Activated CD8-positive, alpha-beta T cell treated with anti-CD3 and anti-CD28 coated beads for 36 hours (primary cell): ENCODE measurements around the gene OR52N2. TPM values are rescaled to one million over a fixed set of nuclear protein-coding genes. Genes with fewer than 3 reads are reported as not detected.

Experiments used
- ATAC-seq: fragments of 200-7000 bp; cut with Tn5 transposase; one replicate; pipeline ENCODE4 v1.10.0; 2021; ENCODE audit warnings: mild to moderate bottlenecking, moderate library complexity
- CTCF ChIA-PET: fragments of 350-600 bp; sonication (Branson Sonifier 250); formaldehyde crosslinking; loops from one replicate; lab custom pipeline; 2021; ENCODE audit warnings: antibody characterized with exemption; lab: Charles Lee
- POLR2A ChIA-PET: fragments of 350-600 bp; sonication (Branson Sonifier 250); formaldehyde crosslinking; loops from one replicate; lab custom pipeline; 2021; ENCODE audit warnings: antibody characterized with exemption; lab: Charles Lee
- DNase-seq: peaks from one replicate; pipeline ENCODE4 v3.0.0-alpha.2; 2020
- H3K27ac Mint-ChIP-seq: one replicate; pipeline ENCODE4 v1.8.0; 2021; ENCODE audit warnings: mild to moderate bottlenecking, mixed read lengths
- H3K27me3 Mint-ChIP-seq: one replicate; pipeline ENCODE4 v1.8.0; 2021; ENCODE audit warnings: mixed read lengths
- H3K36me3 Mint-ChIP-seq: one replicate; pipeline ENCODE4 v1.8.0; 2021; ENCODE audit warnings: low read depth, mixed read lengths
- H3K4me1 Mint-ChIP-seq: one replicate; pipeline ENCODE4 v1.8.0; 2021; ENCODE audit warnings: low read depth, mixed read lengths
- H3K4me3 Mint-ChIP-seq: one replicate; pipeline ENCODE4 v1.8.0; 2021; ENCODE audit warnings: mild to moderate bottlenecking, moderate library complexity, mixed read lengths
- H3K9me3 Mint-ChIP-seq: one replicate; pipeline ENCODE4 v1.8.0; 2021; ENCODE audit warnings: mixed read lengths
- intact Hi-C: fragments of 100-400 bp; cut with micrococcal nuclease; formaldehyde crosslinking; loops from one replicate; pipeline ENCODE4 v1.10.0; 2022
- total RNA-seq, 2 experiments: library from RNA; stranded (reverse); gene quantifications; one replicate each; pipeline ENCODE4 v1.2.3, GENCODE V29; 2021
- TF ChIP-seq, protein P1 (sequence below): fragments of 200-600 bp; IDR thresholded peaks from one replicate; pipeline ENCODE4 v1.8.0; 2022; ENCODE audit warnings: antibody characterized with exemption, mild to moderate bottlenecking

Gene OR52N2
- total RNA-seq = not detected

- Mint-ChIP-seq H3K4me1 (peaks cover 6% of the 10 kb centered on the region), H3K4me3 (peak within 1 kb of the TSS; percentile 85), H3K27me3 (peaks cover 15% of the 10 kb centered on the region), H3K9me3 (peaks cover 5% of the 10 kb centered on the region), H3K27ac (peak within 1 kb of the TSS; percentile 57), H3K36me3 (no peaks in the 10 kb centered on the region)
- intact Hi-C loops = loop anchor here (1.0 to 10.0 kb wide), 3 partner anchors 116 to 684 kb away; no protein-coding TSS in a partner anchor
- DNase-seq (peak; percentile 79), ATAC-seq (peak; percentile 91)
- CTCF ChIA-PET = interaction anchor here (0.9 to 2.0 kb wide), 5 partner anchors 10 to 332 kb away, joined by 3 to 13 read pairs (median 5); partner anchors contain the start of gene TRIM5
- TF ChIP-seq, protein P1, sequence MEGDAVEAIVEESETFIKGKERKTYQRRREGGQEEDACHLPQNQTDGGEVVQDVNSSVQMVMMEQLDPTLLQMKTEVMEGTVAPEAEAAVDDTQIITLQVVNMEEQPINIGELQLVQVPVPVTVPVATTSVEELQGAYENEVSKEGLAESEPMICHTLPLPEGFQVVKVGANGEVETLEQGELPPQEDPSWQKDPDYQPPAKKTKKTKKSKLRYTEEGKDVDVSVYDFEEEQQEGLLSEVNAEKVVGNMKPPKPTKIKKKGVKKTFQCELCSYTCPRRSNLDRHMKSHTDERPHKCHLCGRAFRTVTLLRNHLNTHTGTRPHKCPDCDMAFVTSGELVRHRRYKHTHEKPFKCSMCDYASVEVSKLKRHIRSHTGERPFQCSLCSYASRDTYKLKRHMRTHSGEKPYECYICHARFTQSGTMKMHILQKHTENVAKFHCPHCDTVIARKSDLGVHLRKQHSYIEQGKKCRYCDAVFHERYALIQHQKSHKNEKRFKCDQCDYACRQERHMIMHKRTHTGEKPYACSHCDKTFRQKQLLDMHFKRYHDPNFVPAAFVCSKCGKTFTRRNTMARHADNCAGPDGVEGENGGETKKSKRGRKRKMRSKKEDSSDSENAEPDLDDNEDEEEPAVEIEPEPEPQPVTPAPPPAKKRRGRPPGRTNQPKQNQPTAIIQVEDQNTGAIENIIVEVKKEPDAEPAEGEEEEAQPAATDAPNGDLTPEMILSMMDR = peak; percentile 74
- POLR2A ChIA-PET = no interaction called here
These were observed at the start of gene OR52N2 for GRCh38 chr11:5808500-5809121. Gene OR52N2 (plus strand): TSS chr11:5808924. CDS start chr11:5820336, 11,412 bp downstream.

- H3K9me3 Mint-ChIP-seq = no peaks in the 10 kb centered on the region
- DNase-seq (no peak), ATAC-seq (no peak)
- TF ChIP-seq, protein P1 = no peak
- peaks cover 3% of the 10 kb centered on the region for H3K27me3 Mint-ChIP-seq
- no peak overlapping the region for H3K27ac Mint-ChIP-seq
- intact Hi-C loops = no loop called here
- no peak overlapping the region for H3K4me3 Mint-ChIP-seq
- no peaks in the 10 kb centered on the region for H3K4me1 Mint-ChIP-seq
- POLR2A ChIA-PET = interaction anchor here (0.6 kb wide), 1 partner anchor 68 kb away, joined by 3 read pairs; no protein-coding TSS in a partner anchor
- H3K36me3 Mint-ChIP-seq = no peaks in the 10 kb centered on the region
- CTCF ChIA-PET = no interaction called here
These were observed 41.7 kb upstream of the OR52N2 start for GRCh38 chr11:5767056-5767455.

DNA sequence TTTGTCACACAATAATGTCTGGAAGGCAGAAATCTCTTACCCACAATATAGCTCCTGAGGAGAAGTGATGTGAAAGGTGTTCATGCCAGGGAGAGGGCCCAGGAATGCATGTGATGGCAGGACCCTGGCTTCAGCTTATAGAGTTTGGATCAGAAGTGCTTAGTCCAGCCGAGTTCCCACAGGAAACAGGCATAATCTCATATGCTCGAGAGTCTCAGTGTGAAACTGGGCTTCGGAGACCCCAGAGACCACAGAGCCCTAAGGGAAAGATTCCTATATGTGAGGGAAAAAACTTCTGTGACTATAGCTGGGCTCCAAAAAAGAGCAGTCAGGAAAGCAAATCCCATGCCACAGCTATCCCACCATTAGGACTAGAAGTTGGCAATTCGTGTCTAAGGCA, 25.5 kb upstream of the OR52N2 start, which contains the start of gene OR52N5:
Gene OR52N5 (minus strand): TSS at position 101 of the 400 bp plus-strand sequence. CDS start 4,721 bp downstream, outside the sequence.
- no peak for ATAC-seq
- Mint-ChIP-seq H3K4me1 (no peaks in the 10 kb centered on the region), H3K9me3 (no peaks in the 10 kb centered on the region), H3K27ac (no peak within 1 kb of the TSS), H3K4me3 (no peak within 1 kb of the TSS), H3K36me3 (no peaks in the 10 kb centered on the region), H3K27me3 (peaks cover 5% of the 10 kb centered on the region)
- intact Hi-C loops = no loop called here
- no peak for DNase-seq
- POLR2A ChIA-PET = no interaction called here
- TF ChIP-seq, protein P1 = no peak
- CTCF ChIA-PET = no interaction called here

DNA sequence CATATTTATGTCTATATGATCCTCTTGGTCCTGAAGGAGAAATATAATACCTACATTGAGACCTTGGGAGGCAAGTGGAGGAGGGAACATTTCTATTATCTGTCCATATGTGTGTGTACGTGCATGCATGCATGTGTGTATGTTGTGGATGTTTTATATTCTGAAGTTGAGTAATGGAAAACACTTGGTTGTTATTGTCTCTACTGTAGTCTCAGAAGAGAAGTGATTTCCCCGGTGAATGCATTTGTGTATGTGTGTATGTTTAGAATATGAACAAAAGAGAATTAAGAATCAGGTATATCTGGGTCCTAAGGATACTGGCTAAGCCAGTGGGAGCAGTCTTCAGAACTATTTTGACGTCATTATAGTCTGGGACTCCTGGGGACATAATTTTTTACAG, 17.6 kb upstream of the OR52N2 start, which contains the start of gene OR52N1:
Gene OR52N1 (minus strand): TSS at position 101 of the 400 bp plus-strand sequence. CDS start 2,449 bp downstream, outside the sequence.
- intact Hi-C loops = no loop called here
- ATAC-seq (no peak), DNase-seq (no peak)
- Mint-ChIP-seq H3K27me3 (peaks cover 10% of the 10 kb centered on the region), H3K4me1 (no peaks in the 10 kb centered on the region), H3K27ac (no peak within 1 kb of the TSS), H3K9me3 (no peaks in the 10 kb centered on the region), H3K4me3 (no peak within 1 kb of the TSS), H3K36me3 (no peaks in the 10 kb centered on the region)
- CTCF ChIA-PET = no interaction called here
- TF ChIP-seq, protein P1 = no peak
- POLR2A ChIA-PET = no interaction called here

DNA sequence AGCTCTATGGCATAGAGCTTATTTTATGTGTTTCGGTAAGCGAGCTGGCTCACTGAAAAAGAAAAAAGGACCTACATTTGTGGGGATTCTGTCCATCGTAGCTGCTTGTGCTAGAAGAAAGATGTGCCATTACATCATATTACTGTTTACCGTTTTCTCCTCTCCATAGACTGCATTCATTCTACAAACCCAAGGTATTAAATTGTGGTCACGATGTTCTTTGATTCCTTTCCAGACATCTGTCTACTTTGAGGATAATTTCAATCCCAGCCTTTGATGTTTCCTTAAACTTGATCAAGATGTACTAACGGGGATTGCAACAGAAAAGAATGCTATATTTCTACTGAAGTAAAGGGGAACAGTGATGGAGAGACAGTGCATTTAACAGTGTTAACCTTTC, 12.2 kb upstream of the OR52N2 start:
- no peaks in the 10 kb centered on the region for H3K9me3 Mint-ChIP-seq
- ChIA-PET POLR2A (no interaction called here), CTCF (no interaction called here)
- DNase-seq (no peak), ATAC-seq (no peak)
- no peaks in the 10 kb centered on the region for H3K36me3 Mint-ChIP-seq
- TF ChIP-seq, protein P1 = no peak
- no peak overlapping the region for H3K4me3 Mint-ChIP-seq
- no peak overlapping the region for H3K27ac Mint-ChIP-seq
- peaks cover 12% of the 10 kb centered on the region for H3K27me3 Mint-ChIP-seq
- H3K4me1 Mint-ChIP-seq = no peaks in the 10 kb centered on the region
- intact Hi-C loops = no loop called here
